Astrocyte (in vitro differentiated cells and primary cell): ENCODE results near the gene ARMC7. TPM values are rescaled to one million over a fixed set of nuclear protein-coding genes. Genes with fewer than 3 reads are reported as not detected.
"Not testable (repeated sequence)": the region's sequence is repeated elsewhere in the genome, so short reads cannot be mapped to it uniquely, and the experiment has no call there.

Experiments used
- DNase-seq: peaks from one replicate; pipeline ENCODE4 v3.0.0-alpha.2; 2010; ENCODE audit warnings: low read depth
- FAIRE-seq: peaks from 2 replicates; lab custom pipeline; 2011; peaks lifted over from hg19 to GRCh38; lab: Jason Lieb, UNC
- H2AFZ ChIP-seq: 2 replicates; pipeline ENCODE4 v1.6.0; 2012; ENCODE audit warnings: low read depth, low read length, inconsistent platforms
- H3K27ac ChIP-seq: 2 replicates; pipeline ENCODE4 v1.5.1; 2011; ENCODE audit warnings: low read depth, low read length, inconsistent platforms
- H3K27me3 ChIP-seq: 2 replicates; pipeline ENCODE4 v1.6.0; 2011; ENCODE audit warnings: low read length, inconsistent platforms; ENCODE audit not compliant: insufficient read depth
- H3K36me3 ChIP-seq: 2 replicates; pipeline ENCODE4 v1.5.1; 2011; ENCODE audit warnings: low read length, inconsistent platforms; ENCODE audit not compliant: insufficient read depth
- H3K4me1 ChIP-seq: 2 replicates; pipeline ENCODE4 v1.5.1; 2011; ENCODE audit warnings: low read length, inconsistent platforms; ENCODE audit not compliant: insufficient read depth
- H3K4me2 ChIP-seq: 2 replicates; pipeline ENCODE4 v1.6.0; 2012; ENCODE audit warnings: low read length, inconsistent platforms
- H3K4me3 ChIP-seq: 2 replicates; pipeline ENCODE4 v1.5.1; 2011; ENCODE audit warnings: low read depth, mild to moderate bottlenecking, low read length, inconsistent platforms; ENCODE audit not compliant: insufficient read depth
- H3K79me2 ChIP-seq: 2 replicates; pipeline ENCODE4 v1.6.0; 2012; ENCODE audit warnings: mild to moderate bottlenecking, low read length, inconsistent platforms; ENCODE audit not compliant: insufficient read depth
- H3K9ac ChIP-seq: 2 replicates; pipeline ENCODE4 v1.6.0; 2012; ENCODE audit warnings: mild to moderate bottlenecking, low read length, inconsistent platforms
- H3K9me3 ChIP-seq: 2 replicates; pipeline ENCODE4 v1.5.1; 2012; ENCODE audit warnings: low read depth, mild to moderate bottlenecking, low read length, inconsistent platforms; ENCODE audit not compliant: insufficient read depth
- H4K20me1 ChIP-seq: 2 replicates; pipeline ENCODE4 v1.6.0; 2012; ENCODE audit warnings: low read length, inconsistent platforms; ENCODE audit not compliant: insufficient read depth
- H3K27ac Mint-ChIP-seq: one replicate; pipeline ENCODE4 v1.8.0; 2021; ENCODE audit warnings: mild to moderate bottlenecking, mixed read lengths; ENCODE audit not compliant: unreplicated experiment
- H3K27me3 Mint-ChIP-seq: one replicate; pipeline ENCODE4 v1.8.0; 2021; ENCODE audit warnings: low read depth, mixed read lengths; ENCODE audit not compliant: unreplicated experiment
- H3K36me3 Mint-ChIP-seq: one replicate; pipeline ENCODE4 v1.8.0; 2021; ENCODE audit warnings: low read depth, mixed read lengths; ENCODE audit not compliant: unreplicated experiment
- H3K4me1 Mint-ChIP-seq: one replicate; pipeline ENCODE4 v1.8.0; 2021; ENCODE audit warnings: low read depth, mixed read lengths; ENCODE audit not compliant: unreplicated experiment
- H3K4me3 Mint-ChIP-seq: one replicate; pipeline ENCODE4 v1.8.0; 2021; ENCODE audit warnings: mild to moderate bottlenecking, moderate library complexity, mixed read lengths; ENCODE audit not compliant: unreplicated experiment
- H3K9me3 Mint-ChIP-seq: one replicate; pipeline ENCODE4 v1.8.0; 2021; ENCODE audit warnings: mild to moderate bottlenecking, mixed read lengths; ENCODE audit not compliant: unreplicated experiment
- EZH2 ChIP-seq: IDR thresholded peaks from 2 replicates; pipeline ENCODE4 v1.6.1; 2012; ENCODE audit warnings: mild to moderate bottlenecking, low read length, inconsistent platforms; ENCODE audit not compliant: insufficient read depth
- total RNA-seq: library from RNA; stranded (reverse); gene quantifications from 2 replicates; pipeline ENCODE4 v1.2.1, GENCODE V29; 2021
- TF ChIP-seq, protein P1 (sequence below): IDR thresholded peaks from 2 replicates; pipeline ENCODE4 v1.5.1; 2011; ENCODE audit warnings: low read depth, mild to moderate bottlenecking, inconsistent platforms, low read length, moderate library complexity; ENCODE audit not compliant: insufficient read depth

Gene ARMC7
- total RNA-seq, 1 donor from 2014 or later = 11.9 TPM

DNA sequence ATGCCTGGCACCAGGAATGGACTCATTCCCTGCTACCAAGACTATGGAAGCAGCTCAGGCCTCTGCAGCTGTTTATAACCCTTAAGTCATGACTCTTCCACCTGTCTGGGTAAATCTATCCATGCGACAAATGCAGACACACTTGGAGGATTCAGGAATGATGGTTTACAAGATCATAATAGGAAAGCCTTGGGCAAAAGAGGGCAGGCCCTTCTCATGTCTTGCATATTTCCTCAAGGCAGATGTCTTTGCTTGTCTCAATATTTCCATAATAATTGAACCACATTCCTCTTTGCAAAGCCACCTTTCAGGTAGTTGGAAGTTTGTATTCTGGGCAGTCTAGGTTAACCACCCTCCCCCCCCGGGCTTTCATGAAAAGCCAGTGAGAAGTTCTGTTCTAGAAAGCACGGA, 45.4 kb downstream of the ARMC7 start:
- H3K36me3 ChIP-seq = no peaks in the 10 kb centered on the region
- H3K27ac Mint-ChIP-seq = peak overlapping the region; percentile 69
- H3K27me3 ChIP-seq = no peaks in the 10 kb centered on the region
- no peak overlapping the region for H2AFZ ChIP-seq
- DNase-seq (no peak), FAIRE-seq (no peak)
- no peak overlapping the region for H3K27ac ChIP-seq
- H3K27me3 Mint-ChIP-seq = no peaks in the 10 kb centered on the region
- peak overlapping the region; percentile 86 for H3K4me3 Mint-ChIP-seq
- peaks cover 3% of the 10 kb centered on the region for H3K36me3 Mint-ChIP-seq
- H3K4me1 ChIP-seq = peaks cover 21% of the 10 kb centered on the region
- H3K9ac ChIP-seq = peak overlapping the region; percentile 42
- peaks cover 45% of the 10 kb centered on the region for H3K79me2 ChIP-seq
- peak overlapping the region; percentile 92 for H3K4me2 ChIP-seq
- no peaks in the 10 kb centered on the region for H3K9me3 ChIP-seq
- TF ChIP-seq EZH2 = no peak
- TF ChIP-seq, protein P1, sequence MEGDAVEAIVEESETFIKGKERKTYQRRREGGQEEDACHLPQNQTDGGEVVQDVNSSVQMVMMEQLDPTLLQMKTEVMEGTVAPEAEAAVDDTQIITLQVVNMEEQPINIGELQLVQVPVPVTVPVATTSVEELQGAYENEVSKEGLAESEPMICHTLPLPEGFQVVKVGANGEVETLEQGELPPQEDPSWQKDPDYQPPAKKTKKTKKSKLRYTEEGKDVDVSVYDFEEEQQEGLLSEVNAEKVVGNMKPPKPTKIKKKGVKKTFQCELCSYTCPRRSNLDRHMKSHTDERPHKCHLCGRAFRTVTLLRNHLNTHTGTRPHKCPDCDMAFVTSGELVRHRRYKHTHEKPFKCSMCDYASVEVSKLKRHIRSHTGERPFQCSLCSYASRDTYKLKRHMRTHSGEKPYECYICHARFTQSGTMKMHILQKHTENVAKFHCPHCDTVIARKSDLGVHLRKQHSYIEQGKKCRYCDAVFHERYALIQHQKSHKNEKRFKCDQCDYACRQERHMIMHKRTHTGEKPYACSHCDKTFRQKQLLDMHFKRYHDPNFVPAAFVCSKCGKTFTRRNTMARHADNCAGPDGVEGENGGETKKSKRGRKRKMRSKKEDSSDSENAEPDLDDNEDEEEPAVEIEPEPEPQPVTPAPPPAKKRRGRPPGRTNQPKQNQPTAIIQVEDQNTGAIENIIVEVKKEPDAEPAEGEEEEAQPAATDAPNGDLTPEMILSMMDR = no peak
- no peaks in the 10 kb centered on the region for H3K9me3 Mint-ChIP-seq
- no peak overlapping the region for H3K4me3 ChIP-seq
- peaks cover 30% of the 10 kb centered on the region for H4K20me1 ChIP-seq
- H3K4me1 Mint-ChIP-seq = peaks cover 14% of the 10 kb centered on the region

DNA sequence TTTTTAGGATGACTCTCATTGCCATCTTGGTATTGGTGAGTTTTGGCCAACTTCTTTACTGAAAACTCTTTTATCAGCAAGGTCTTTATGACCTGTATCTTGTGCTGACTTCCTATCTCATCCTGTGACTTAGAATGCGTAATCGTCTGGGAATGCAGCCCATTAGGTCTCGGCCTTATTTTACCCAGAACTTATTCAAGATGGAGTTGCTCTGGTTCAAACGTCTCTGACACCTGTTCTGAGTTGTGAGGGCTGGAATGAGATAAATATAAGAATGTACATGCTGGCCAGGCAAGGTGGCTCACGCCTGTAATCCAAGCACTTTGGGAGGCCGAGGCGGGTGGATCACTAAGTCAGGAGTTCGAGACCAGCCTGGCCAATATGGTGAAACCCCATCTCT, 48.7 kb downstream of the ARMC7 start:
- Histone ChIP-seq H3K27ac (peak overlapping the region; percentile 79), H3K79me2 (peaks cover 12% of the 10 kb centered on the region), H3K4me1 (peaks cover 21% of the 10 kb centered on the region)
- H3K4me3 ChIP-seq, H3K9ac ChIP-seq, FAIRE-seq, H3K4me2 ChIP-seq, H3K27me3 ChIP-seq, H3K4me1 Mint-ChIP-seq, H3K4me3 Mint-ChIP-seq, H3K27me3 Mint-ChIP-seq, H4K20me1 ChIP-seq, H3K9me3 ChIP-seq, H3K9me3 Mint-ChIP-seq, H2AFZ ChIP-seq, H3K36me3 Mint-ChIP-seq, H3K36me3 ChIP-seq: not testable (repeated sequence)
- H3K27ac Mint-ChIP-seq = peak overlapping the region; percentile 18
- peak; percentile 54 for DNase-seq

DNA sequence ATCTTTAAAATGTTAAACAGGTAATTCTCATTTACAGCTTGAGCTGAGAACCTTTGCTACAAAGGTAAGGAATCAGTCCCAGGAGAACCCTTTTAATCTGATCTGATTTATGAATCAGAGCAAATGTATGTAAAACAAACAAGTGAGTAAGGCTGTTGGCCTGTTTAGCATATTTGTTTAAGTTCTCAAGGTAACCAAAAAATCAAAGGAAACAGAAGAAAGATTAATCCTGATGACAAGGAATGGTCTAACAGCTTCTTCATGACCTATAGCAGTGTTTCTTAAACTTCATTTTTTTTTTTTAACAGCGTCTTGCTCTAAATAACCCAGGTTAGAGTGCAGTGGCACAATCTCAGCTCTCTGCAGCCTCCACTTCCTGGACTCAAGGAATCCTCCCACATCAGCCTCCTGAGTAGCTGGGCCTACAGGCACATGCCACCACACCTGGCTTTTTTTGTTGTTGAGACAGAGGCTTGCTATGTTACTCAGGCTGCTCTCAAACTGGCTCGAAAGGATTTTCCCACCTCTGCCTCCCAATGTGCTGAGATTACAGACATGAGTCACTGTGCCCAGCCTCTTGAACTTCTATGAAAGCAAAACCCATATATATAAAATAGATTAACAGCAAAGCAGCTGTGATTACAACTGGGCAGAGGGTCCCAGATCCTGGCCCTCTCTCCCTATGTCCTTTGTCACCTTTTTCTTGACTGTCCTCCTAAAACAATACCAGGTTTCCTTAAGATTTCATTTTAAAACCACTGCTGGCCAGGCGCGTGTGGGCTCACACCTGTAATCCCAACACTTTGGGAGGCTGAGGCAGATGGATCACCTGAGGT, 49.6 kb downstream of the ARMC7 start:
- no peak overlapping the region for H3K4me3 ChIP-seq
- H3K27ac Mint-ChIP-seq = peak overlapping the region; percentile 87
- no peaks in the 10 kb centered on the region for H3K9me3 ChIP-seq
- H3K36me3 ChIP-seq = no peaks in the 10 kb centered on the region
- H3K27ac ChIP-seq = peak overlapping the region; percentile 79
- peaks cover 3% of the 10 kb centered on the region for H3K79me2 ChIP-seq
- FAIRE-seq (no peak), DNase-seq (peak; percentile 65)
- H3K4me1 ChIP-seq = peaks cover 21% of the 10 kb centered on the region
- H3K36me3 Mint-ChIP-seq = peaks cover 6% of the 10 kb centered on the region
- H3K4me2 ChIP-seq = peak overlapping the region; percentile 45
- no peak overlapping the region for H2AFZ ChIP-seq
- no peaks in the 10 kb centered on the region for H3K27me3 ChIP-seq
- TF ChIP-seq, protein P1 = no peak
- no peak for TF ChIP-seq EZH2
- H3K4me1 Mint-ChIP-seq = peaks cover 9% of the 10 kb centered on the region
- H3K9me3 Mint-ChIP-seq = no peaks in the 10 kb centered on the region
- H3K27me3 Mint-ChIP-seq = no peaks in the 10 kb centered on the region
- H3K4me3 Mint-ChIP-seq = peak overlapping the region; percentile 20
- no peaks in the 10 kb centered on the region for H4K20me1 ChIP-seq
- peak overlapping the region; percentile 38 for H3K9ac ChIP-seq
